Measurements from ENCODE around the gene MAGEB1. TPM values are rescaled to one million over a fixed set of nuclear protein-coding genes. Genes with fewer than 3 reads are reported as not detected.

The MAGEB1 gene
- total and polyA plus RNA-seq, 10 donors: not detected

GRCh38 chrX:30230395-30230794 is 16.6 kb upstream of the MAGEB1 start, which contains the start of gene MAGEB3:
Gene MAGEB3 (plus strand): TSS chrX:30230657. CDS start chrX:30235925, 5,268 bp downstream.
- 71 to 89% (median 83%) methylated on average over 4 of the region's 4 CpGs for WGBS, 5 donors
- Histone ChIP-seq H3K27me3 (replicated peaks in 1 of 7) (no peaks in the 10 kb centered on the region), H3K4me3 (no peak within 1 kb of the TSS), H3K27ac (no peak within 1 kb of the TSS), H3K36me3 (no peaks in the 10 kb centered on the region), H3K4me1 (no peaks in the 10 kb centered on the region), H3K9me3 (no peaks in the 10 kb centered on the region)
- intact Hi-C loops (cut with DNase I; ENCODE audit: low total_unique reads): no loop called here
- TF ChIP-seq POLR2A (IDR thresholded peaks at IDR 0.05): no peak
- DNase-seq: no peak

DNA sequence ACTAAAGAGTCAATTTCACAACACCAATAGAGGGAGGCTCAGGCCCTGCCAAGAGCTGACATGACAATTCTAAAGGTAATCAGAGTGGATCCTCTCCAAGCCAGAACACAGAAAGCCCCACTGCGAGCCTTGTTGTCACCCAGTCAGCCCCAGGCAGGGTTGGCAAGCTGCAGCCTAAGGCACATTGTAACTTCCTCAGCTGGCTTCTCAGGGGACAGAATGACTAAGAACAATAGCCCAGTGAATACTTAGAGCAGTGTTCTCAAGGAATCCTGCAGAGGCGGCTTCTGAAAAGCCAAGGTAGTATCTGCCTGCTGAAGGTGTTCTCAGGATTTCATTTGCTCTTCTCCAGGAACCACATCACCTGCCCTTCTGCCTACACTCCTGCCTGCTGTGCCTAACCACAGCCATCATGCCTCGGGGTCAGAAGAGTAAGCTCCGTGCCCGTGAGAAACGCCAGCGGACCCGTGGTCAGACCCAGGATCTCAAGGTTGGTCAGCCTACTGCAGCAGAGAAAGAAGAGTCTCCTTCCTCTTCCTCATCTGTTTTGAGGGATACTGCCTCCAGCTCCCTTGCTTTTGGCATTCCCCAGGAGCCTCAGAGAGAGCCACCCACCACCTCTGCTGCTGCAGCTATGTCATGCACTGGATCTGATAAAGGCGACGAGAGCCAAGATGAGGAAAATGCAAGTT is 5.1 kb upstream of the MAGEB1 start, which contains the start of gene MAGEB4:
MAGEB4 (plus strand) TSS at position 277 of the 692 bp plus-strand sequence; CDS start at position 413, 136 bp downstream.
- no peaks in the 10 kb centered on the region for H3K36me3 ChIP-seq
- no peak for DNase-seq
- H3K4me3 ChIP-seq: no peak within 1 kb of the TSS
- H3K27me3 ChIP-seq (replicated peaks in 1 of 7): no peaks in the 10 kb centered on the region
- no peak within 1 kb of the TSS for H3K27ac ChIP-seq
- TF ChIP-seq POLR2AphosphoS5 (IDR thresholded peaks at IDR 0.05) (no peak), CTCF (IDR thresholded peaks at IDR 0.05 in 8 of 11, conservative IDR thresholded peaks at IDR 0.05 in 3 of 11) (no peak)
- intact Hi-C loops (cut with DNase I; ENCODE audit: low total_unique reads): no loop called here
- no peaks in the 10 kb centered on the region for H3K9me3 ChIP-seq
- H3K4me1 ChIP-seq: no peaks in the 10 kb centered on the region
- WGBS, 5 donors: 83 to 92% (median 86%) methylated on average over 6 to 10 of the region's 10 CpGs

- Histone ChIP-seq H3K36me3 (no peaks in the 10 kb centered on the region), H3K9me3 (no peaks in the 10 kb centered on the region), H3K27ac (no peak overlapping the region), H3K27me3 (replicated peaks in 1 of 7) (no peaks in the 10 kb centered on the region), H3K4me1 (no peaks in the 10 kb centered on the region), H3K4me3 (no peak overlapping the region)
- DNase-seq: no peak
- 57 to 85% (median 69%) methylated on average over 4 of the region's 4 CpGs for WGBS, 5 donors
- TF ChIP-seq CTCF (IDR thresholded peaks at IDR 0.05 in 8 of 11, conservative IDR thresholded peaks at IDR 0.05 in 3 of 11) (no peak), POLR2AphosphoS5 (IDR thresholded peaks at IDR 0.05) (no peak), POLR2A (IDR thresholded peaks at IDR 0.05) (no peak)
- intact Hi-C loops (cut with DNase I; ENCODE audit: low total_unique reads): no loop called here
Observed at GRCh38 chrX:30248854-30249253, 1.9 kb downstream of the MAGEB1 start.

DNA sequence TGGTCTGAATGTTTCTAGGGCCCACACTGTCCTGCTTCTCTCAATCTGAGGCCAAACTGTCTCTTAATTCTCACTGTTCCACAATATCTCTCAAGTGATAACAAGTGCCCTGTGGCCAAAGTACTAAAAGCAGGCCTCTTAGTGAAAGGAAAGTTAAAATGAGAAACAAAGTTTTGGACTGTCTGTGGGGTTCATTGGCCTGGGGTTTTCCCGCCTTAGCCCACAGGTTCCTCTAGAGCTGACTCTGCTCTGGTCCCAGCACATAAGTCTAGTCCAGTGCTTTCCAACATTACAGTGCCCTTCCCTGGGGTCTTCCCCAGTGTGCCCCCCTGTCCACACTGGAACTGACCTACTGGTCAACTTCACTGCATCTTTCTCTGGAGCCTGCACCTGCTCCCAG is 6.3 kb downstream of the MAGEB1 start:
- no peaks in the 10 kb centered on the region for H3K27me3 ChIP-seq (replicated peaks in 1 of 7)
- no peaks in the 10 kb centered on the region for H3K4me1 ChIP-seq
- 33 to 92% (median 72%) methylated on average over 1 of the region's 1 CpG; no CpG with 5 or more reads in 1 of the 5 donors for WGBS, 5 donors

More for the DNA sequence above, 6.3 kb downstream of the MAGEB1 start:
- no peak for DNase-seq
- no peaks in the 10 kb centered on the region for H3K36me3 ChIP-seq
- H3K27ac ChIP-seq: no peak overlapping the region
- intact Hi-C loops (cut with DNase I; ENCODE audit: low total_unique reads): no loop called here
- peaks cover 0 to 9% (median 0%) of the 10 kb centered on the region in 8 donors for H3K9me3 ChIP-seq
- no peak overlapping the region for H3K4me3 ChIP-seq
- TF ChIP-seq POLR2AphosphoS5 (IDR thresholded peaks at IDR 0.05): no peak
- TF ChIP-seq POLR2A (IDR thresholded peaks at IDR 0.05): no peak
- TF ChIP-seq CTCF (IDR thresholded peaks at IDR 0.05 in 8 of 11, conservative IDR thresholded peaks at IDR 0.05 in 3 of 11): no peak

Measured in spleen (tissue), 11 donors.